Mucosa of stomach (tissue), 1 donor: Measurements from ENCODE around the gene RUNDC3A.

Experiments used
- H3K27me3 ChIP-seq: one replicate; pipeline ENCODE4 v1.7.0; 2013; ENCODE audit warnings: mild to moderate bottlenecking, low read length; ENCODE audit not compliant: control insufficient read depth, insufficient read depth
- H3K36me3 ChIP-seq: one replicate; pipeline ENCODE4 v1.7.0; 2013; ENCODE audit warnings: low read length; ENCODE audit not compliant: control insufficient read depth, insufficient read depth
- H3K4me1 ChIP-seq: one replicate; pipeline ENCODE4 v1.7.0; 2013; ENCODE audit warnings: mild to moderate bottlenecking, low read length; ENCODE audit not compliant: control insufficient read depth, insufficient read depth
- H3K4me3 ChIP-seq: one replicate; pipeline ENCODE4 v1.7.0; 2013; ENCODE audit warnings: low read length
- H3K9ac ChIP-seq: one replicate; pipeline ENCODE4 v1.7.0; 2013; ENCODE audit warnings: mild to moderate bottlenecking, low read length, moderate library complexity
- H3K9me3 ChIP-seq: one replicate; pipeline ENCODE4 v1.7.0; 2013; ENCODE audit warnings: mild to moderate bottlenecking, low read length, moderate library complexity; ENCODE audit not compliant: control insufficient read depth
- donor health status: Pancreatic carcinoma.

RUNDC3A gene

DNA sequence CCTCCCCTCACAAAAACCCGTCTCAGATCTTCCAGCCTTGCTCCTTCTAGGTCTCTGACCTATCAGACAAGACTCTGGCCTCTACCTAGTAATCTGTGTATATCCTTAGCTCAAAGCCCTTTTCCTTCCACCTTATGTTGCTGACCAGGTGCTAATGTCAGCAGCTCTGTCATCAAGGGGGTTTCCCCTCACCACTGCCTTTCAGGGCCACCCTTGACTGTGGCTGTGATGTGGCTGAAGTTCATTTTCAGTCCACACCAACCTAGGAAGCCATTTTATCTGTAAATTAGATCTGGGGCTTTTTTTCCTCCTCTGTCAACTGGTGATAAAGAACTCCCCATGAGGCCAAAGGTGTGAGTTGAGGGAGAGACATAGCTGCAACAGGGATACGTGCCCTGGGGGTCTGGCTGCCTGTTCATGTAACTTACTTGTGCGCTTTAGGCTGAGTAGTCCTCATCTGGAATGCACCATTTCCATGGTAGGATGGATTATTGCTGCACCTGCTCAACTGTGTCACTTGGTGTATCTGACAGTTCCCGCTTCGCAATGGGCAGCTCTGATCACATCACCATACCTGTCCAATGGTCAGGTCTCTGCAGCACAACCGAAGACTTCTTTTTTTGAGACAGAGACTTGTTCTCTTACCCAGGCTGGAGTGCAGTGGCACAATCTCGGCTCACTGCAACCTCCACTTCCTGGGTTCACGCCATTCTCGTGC, 14.7 kb upstream of the RUNDC3A start:
- H3K4me1 ChIP-seq = no peaks in the 10 kb centered on the region
- no peaks in the 10 kb centered on the region for H3K9me3 ChIP-seq
- no peak overlapping the region for H3K4me3 ChIP-seq
- H3K27me3 ChIP-seq = no peaks in the 10 kb centered on the region
- no peak overlapping the region for H3K9ac ChIP-seq
- H3K36me3 ChIP-seq = no peaks in the 10 kb centered on the region

DNA sequence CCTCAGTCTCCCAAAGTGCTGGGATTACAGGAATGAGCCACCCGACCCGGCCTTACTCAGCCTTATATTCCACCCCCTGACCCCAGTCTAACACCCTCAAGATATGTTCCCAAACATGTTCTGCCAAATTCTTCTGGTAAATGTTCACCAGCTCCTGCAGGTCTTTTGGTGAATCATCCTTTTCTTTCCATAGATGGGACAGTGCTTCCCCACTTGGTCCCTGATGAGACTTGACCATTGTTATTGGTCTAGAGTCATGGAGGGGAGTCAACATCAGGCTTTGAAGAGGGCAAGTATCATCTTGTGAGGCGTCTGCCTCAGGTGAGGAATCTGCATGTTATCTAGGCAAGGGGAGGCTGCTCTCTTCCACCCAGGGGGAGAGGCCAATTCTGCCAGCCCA, 10.4 kb upstream of the RUNDC3A start:
- H3K9me3 ChIP-seq = no peaks in the 10 kb centered on the region
- H3K27me3 ChIP-seq = no peaks in the 10 kb centered on the region
- H3K4me1 ChIP-seq = no peaks in the 10 kb centered on the region
- no peak overlapping the region for H3K9ac ChIP-seq
- no peaks in the 10 kb centered on the region for H3K36me3 ChIP-seq
- H3K4me3 ChIP-seq = no peak overlapping the region

DNA sequence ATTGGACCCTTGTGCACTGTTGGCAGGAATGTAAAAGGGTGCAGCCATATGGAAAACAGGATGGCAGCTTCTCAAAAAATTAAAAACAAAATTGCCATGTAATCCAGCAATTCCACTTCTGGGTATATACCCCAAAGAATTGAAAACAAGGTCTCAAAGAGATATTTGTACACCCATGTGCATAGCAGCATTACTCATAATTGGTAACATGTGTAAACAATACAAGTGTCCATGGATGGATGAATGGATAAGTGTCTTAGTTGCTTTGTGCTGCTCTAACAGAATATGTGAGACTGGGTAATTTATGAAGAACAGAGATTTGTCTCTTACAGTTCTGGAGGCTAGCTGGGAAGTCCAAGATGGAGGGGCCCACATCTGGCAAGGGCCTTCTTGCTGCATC, 3.8 kb upstream of the RUNDC3A start:
- no peak overlapping the region for H3K9ac ChIP-seq
- peaks cover 19% of the 10 kb centered on the region for H3K27me3 ChIP-seq
- peaks cover 6% of the 10 kb centered on the region for H3K4me1 ChIP-seq
- H3K36me3 ChIP-seq = no peaks in the 10 kb centered on the region
- H3K9me3 ChIP-seq = no peaks in the 10 kb centered on the region
- no peak overlapping the region for H3K4me3 ChIP-seq

DNA sequence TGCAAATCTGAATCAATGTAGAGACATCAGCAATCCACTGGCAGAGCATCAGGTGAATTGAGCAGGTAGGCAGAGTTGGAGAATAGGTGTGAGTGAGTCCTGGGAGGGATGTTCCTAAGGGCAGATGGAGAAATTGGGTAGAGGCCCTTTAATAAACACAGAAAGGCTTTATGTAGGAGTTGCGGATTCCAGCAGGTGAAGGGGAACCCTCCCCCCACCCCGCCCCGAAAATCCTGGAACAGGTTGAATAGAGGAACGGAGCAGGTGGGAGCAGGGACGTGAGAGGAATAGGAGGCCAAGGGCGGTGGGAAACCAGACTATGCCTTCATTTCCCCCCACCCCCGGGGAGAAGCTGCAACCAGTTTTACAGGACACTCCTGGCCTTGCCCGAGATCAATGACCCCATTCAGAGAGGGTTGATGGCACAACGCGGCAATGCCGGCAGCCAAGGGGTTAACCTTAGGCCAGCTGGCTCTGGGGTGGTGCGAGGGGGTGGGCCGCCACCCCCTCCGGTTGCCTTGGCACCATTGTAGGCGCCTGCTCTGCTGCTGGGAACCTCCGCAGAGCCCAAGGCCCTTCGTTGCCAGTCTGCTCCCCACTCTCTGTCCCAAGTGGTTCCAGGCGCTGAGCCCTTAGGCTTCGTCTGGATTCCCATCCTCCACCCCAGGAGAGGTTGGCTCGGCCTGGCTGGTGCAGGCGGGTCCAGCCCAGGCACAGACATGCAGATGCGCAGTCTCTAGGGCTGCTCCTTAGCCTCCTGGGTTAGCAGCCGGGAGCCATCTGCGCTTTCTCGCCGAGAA, 814 bp upstream of the RUNDC3A start:
- H3K36me3 ChIP-seq = no peaks in the 10 kb centered on the region
- H3K9ac ChIP-seq = peak overlapping the region; percentile 5
- peaks cover 6% of the 10 kb centered on the region for H3K4me1 ChIP-seq
- no peaks in the 10 kb centered on the region for H3K9me3 ChIP-seq
- no peak overlapping the region for H3K4me3 ChIP-seq
- peaks cover 31% of the 10 kb centered on the region for H3K27me3 ChIP-seq

DNA sequence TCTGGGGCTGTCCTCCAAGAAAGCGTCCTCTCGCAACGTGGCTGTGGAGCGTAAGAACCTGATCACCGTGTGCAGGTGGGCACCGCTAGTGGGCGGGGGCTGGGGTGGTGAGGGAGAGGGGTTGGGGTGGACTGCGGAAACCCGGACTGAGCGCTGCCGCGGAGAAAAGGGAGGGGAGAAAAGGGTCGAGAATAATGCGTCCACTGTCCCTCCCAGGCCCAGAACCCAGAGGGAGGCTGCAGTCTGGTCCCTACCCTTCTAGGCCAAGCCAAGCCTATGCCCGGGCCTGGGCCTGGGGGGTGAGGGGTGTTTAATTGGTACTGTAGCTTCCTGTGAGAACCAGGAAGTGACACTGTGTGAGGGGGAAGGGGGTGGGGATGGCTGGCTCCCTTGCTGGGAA, 464 bp downstream of the RUNDC3A start:
- Histone ChIP-seq H3K9ac (no peak overlapping the region), H3K27me3 (peaks cover 36% of the 10 kb centered on the region), H3K4me1 (peaks cover 6% of the 10 kb centered on the region), H3K36me3 (no peaks in the 10 kb centered on the region), H3K9me3 (no peaks in the 10 kb centered on the region), H3K4me3 (no peak overlapping the region)

DNA sequence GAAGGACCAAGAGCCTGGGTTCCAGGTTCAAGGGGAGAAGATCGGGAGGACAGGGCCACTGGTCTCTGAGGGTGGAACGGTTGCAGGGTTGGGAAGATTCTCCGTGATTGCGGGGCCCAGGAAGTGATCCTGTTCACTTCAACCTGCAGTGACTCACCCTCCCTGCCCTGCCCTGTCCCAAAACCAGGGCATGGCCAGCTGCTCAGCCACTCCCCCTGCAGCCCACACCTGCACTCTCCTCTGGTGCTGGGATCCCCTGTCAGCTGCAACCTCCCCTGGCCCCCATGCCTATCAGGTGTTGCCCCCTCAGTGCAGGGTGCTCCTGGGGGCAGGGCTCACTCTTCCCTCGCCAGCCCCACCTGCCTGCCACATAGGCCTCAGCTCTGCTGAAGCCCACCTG, 1.1 kb downstream of the RUNDC3A start:
- Histone ChIP-seq H3K4me3 (no peak overlapping the region), H3K9ac (no peak overlapping the region)

DNA sequence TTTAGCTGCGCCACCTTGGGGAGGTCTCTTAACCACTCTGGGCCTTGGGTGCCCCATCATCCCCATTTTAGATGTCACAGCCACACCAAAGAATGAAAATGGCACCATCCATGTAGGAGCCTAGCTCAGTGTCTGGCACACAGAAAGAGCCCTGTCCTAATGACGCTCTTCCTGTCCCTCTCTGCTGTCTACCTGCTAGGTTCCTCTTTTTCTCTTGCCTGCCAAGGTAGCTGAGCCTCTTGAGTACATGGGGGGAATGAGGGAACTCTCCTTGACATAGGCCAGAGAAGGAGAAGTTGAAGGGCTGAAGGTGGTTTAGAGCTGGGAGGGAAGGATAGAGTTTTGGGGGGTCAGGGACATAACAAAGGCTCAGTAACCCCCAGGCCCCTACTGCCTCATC, 1.8 kb downstream of the RUNDC3A start:
- H3K4me3 ChIP-seq = no peak overlapping the region
- peaks cover 48% of the 10 kb centered on the region for H3K27me3 ChIP-seq
- H3K9ac ChIP-seq = no peak overlapping the region
- peaks cover 10% of the 10 kb centered on the region for H3K4me1 ChIP-seq
- H3K9me3 ChIP-seq = no peaks in the 10 kb centered on the region
- H3K36me3 ChIP-seq = no peaks in the 10 kb centered on the region

More for the DNA sequence above, 1.1 kb downstream of the RUNDC3A start:
- no peaks in the 10 kb centered on the region for H3K9me3 ChIP-seq
- peaks cover 6% of the 10 kb centered on the region for H3K4me1 ChIP-seq
- peaks cover 42% of the 10 kb centered on the region for H3K27me3 ChIP-seq
- H3K36me3 ChIP-seq = no peaks in the 10 kb centered on the region

DNA sequence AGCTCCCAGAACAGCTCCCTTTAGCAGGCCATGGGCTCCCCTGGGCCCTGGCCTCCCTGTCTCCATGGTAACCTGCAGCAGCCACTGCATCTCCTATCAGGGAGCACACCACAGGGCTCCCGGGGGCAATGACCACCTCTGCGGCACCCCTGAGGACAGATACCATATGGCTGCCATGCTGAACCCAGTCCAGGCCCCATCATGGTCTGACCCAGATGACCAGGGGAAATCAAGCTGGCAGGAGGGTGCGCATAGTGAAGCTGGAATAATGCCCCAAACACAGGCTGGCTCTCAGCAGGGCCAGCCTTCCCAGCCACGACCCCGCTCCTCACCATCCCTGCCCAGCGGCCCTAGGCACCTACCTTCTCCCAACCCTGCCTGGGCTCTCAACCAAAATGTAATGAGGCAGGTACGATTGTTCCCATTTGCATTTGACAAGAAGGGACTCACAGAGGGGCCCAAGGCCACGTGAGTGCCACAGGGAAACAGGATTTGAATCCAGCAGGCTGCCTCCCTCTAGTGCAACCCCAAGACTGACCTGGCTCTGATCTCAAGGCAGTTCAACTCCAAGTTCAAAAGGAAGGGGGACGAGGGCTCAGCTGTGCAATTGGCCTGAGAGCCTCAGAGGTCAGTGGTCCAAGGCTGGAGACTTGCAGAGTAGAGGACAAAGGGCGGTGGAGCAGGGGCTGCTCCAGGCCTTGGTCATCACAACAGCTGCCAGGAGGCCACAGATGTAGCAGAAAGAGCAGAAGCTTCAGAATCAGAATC, 2.4 kb downstream of the RUNDC3A start:
- no peak overlapping the region for H3K4me3 ChIP-seq
- peaks cover 52% of the 10 kb centered on the region for H3K27me3 ChIP-seq
- H3K36me3 ChIP-seq = no peaks in the 10 kb centered on the region
- H3K9ac ChIP-seq = no peak overlapping the region
- peaks cover 12% of the 10 kb centered on the region for H3K4me1 ChIP-seq
- no peaks in the 10 kb centered on the region for H3K9me3 ChIP-seq

DNA sequence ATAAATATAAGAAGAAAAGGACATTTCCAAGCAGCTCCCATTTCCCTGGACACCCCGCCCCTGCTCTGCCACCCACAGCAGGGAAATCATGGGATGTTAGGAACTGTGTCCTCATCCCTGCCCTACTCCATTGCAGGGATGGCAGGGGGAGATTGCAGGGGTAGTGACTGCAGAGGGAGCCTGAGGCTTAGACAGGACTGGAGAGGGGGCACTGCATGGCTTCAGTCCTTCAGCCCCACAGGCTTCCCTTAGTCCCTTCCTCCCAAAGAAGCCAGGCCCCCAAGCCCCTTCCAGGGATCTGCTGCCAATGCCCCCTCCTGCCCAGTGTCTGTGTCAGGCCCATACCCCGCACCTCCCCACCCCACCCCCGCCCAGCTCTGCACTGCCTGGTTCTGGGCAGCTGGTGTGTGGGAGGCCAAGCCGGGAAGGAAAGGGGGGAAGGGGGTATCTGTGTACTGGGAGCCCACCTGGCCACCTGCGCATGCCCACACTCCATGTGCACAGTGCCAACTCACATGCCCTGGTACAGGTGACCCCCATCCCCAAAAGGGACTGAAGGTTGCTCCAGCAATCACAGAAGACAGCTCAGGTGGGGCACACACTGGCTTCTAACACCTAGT, 3.3 kb downstream of the RUNDC3A start:
- peaks cover 61% of the 10 kb centered on the region for H3K27me3 ChIP-seq
- no peaks in the 10 kb centered on the region for H3K36me3 ChIP-seq
- no peaks in the 10 kb centered on the region for H3K9me3 ChIP-seq
- no peak overlapping the region for H3K4me3 ChIP-seq
- H3K9ac ChIP-seq = no peak overlapping the region
- H3K4me1 ChIP-seq = peaks cover 18% of the 10 kb centered on the region

DNA sequence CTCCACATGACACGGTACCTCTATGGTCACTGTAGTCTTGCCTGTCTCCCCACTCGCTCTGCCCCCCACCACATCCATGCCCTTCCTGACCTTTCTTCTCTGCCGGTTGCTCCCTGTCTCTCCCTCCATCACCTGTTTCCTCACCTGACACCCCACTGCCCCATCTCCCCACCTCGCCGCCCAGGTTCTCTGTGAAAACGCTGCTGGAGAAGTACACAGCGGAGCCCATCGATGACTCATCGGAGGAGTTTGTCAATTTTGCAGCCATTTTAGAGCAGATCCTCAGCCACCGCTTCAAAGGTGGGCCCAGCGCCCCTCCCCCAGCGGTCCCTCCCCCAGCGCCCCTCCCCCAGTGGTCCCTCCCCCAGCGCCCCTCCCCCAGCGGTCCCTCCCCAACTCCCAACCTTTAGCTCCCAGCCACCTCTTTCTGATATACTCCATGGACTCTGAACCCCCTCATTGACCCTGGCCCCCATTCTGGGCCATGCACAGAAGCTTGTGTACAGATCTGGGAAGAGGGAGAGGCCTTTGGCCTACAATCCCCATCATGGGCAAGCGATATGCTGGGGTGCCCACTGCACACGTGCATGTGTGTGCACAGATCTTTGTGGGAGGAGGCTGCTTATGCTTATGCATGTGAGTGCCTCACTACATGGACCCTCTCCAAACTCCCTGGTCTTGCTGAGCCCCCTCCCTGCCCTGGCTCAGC, 4.1 kb downstream of the RUNDC3A start:
- Histone ChIP-seq H3K36me3 (no peaks in the 10 kb centered on the region), H3K4me3 (no peak overlapping the region), H3K27me3 (peaks cover 63% of the 10 kb centered on the region), H3K9me3 (no peaks in the 10 kb centered on the region), H3K9ac (no peak overlapping the region), H3K4me1 (peaks cover 14% of the 10 kb centered on the region)

DNA sequence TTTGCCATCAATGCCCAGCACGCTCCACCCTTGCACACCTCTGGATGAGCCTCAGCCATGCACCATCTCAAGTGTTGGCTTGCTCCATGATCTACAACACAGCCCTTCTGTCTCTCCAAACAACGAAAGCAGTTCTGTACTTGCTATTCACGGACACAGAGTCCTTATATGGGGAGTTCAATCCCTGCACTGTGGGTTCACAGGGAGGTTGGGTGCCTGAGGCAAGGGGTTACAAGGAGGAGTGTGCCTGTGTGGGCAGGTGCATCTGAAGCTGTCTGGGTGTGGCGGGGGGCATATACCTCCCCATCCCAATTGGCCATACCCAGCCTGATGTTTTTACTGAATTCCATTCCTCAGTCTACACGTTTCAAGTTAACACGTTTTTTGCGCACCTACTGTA, 5.6 kb downstream of the RUNDC3A start:
- H3K36me3 ChIP-seq = no peaks in the 10 kb centered on the region
- H3K9me3 ChIP-seq = no peaks in the 10 kb centered on the region
- H3K27me3 ChIP-seq = peaks cover 60% of the 10 kb centered on the region

More for the DNA sequence above, 5.6 kb downstream of the RUNDC3A start:
- no peak overlapping the region for H3K4me3 ChIP-seq
- H3K4me1 ChIP-seq = peaks cover 11% of the 10 kb centered on the region
- H3K9ac ChIP-seq = no peak overlapping the region
